DLD1 (cell line): ENCODE measurements around the gene ICAM4.
"Not testable (repeated sequence)": the region's sequence is repeated elsewhere in the genome, so short reads cannot be mapped to it uniquely, and the experiment has no call there.

Experiments
- in situ Hi-C: cut with HindIII; loops from 2 replicates; pipeline ENCODE4 v1.10.0; 2017; ENCODE audit warnings: low sequenced_read_pairs

Gene ICAM4

DNA sequence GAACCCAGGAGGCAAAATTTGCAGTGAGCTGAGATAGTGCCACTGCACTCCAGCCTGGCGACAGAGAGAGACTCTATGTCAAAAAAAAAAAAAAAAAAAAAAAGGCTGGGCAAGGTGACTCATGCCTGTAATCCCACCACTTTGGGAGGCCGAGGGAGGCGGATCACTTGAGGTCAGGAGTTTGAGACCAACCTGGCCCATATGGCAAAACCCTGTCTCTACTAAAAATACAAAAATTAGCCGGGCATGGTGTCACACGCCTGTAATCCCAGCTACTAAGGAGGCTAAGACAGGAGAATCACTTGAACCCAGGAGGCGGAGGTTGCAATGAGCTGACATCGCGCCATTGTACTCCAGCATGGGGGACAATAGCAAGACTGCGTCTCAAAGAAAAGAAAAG lies 50.0 kb downstream of the ICAM4 start:
- in situ Hi-C loops: not testable (repeated sequence)
